ENCODE results near the gene TNKS1BP1.

- TF ChIP-seq CTCF (IDR thresholded peaks at IDR 0.05) (no peak), CHD4 (IDR thresholded peaks at IDR 0.05; ENCODE audit: borderline replicate concordance) (no peak), RFX5 (IDR thresholded peaks at IDR 0.05) (no peak), CHD2 (IDR thresholded peaks at IDR 0.05; ENCODE audit: low read length, partially characterized antibody) (no peak), MAX (IDR thresholded peaks at IDR 0.05) (no peak), JUN (IDR thresholded peaks at IDR 0.05) (no peak)
- TF ChIP-seq, protein P1, sequence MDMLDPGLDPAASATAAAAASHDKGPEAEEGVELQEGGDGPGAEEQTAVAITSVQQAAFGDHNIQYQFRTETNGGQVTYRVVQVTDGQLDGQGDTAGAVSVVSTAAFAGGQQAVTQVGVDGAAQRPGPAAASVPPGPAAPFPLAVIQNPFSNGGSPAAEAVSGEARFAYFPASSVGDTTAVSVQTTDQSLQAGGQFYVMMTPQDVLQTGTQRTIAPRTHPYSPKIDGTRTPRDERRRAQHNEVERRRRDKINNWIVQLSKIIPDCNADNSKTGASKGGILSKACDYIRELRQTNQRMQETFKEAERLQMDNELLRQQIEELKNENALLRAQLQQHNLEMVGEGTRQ (IDR thresholded peaks at IDR 0.05) = no peak
These were observed 22.6 kb upstream of the TNKS1BP1 start for GRCh38 chr11:57347336-57347735.

Measured in A549 (cell line).